Fibroblast of upper back skin (primary cell): Measurements from ENCODE around the gene MCC.

Experiments
- DNase-seq: peaks from one replicate; pipeline ENCODE4 v3.0.0-alpha.2; 2013

Gene MCC

DNA sequence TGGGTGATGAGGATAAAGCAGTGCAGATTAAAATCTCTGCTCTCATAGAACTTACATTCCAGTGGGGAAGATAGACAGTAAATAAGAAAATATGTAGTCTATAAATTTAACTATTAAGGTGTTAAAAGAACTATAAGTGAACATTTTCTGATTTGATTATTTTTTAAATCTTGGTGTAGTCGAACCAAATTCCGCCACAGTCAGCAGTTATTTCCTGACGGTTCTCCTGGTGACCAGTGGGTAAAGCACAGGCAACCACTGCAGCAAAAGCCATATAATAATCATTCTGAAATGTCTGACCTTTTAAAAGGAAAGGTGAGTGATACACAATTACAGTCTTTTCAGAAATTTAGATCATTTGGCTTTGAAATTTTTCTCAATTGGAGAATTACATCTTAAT is 484.5 kb downstream of the MCC start:
- no peak for DNase-seq

DNA sequence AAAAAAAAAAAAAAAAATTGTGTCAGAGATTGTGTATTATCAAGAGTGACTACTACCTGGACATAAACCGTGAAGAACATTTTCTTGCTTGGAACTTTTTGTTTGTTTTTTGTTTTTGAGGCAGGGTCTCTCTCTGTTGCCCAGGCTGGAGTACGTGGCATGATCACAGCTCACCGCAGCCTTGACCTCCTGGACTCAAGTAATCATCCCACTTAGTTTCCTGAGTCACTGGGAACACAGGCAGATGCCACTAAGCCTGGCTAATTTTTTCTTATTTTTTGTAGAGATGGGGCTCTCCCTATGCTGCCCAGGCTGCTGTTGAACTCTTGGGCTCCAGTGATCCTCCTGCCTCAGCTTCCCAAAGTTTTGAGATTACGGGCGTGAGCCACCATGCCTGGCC is 485.8 kb downstream of the MCC start:
- DNase-seq, result no peak

DNA sequence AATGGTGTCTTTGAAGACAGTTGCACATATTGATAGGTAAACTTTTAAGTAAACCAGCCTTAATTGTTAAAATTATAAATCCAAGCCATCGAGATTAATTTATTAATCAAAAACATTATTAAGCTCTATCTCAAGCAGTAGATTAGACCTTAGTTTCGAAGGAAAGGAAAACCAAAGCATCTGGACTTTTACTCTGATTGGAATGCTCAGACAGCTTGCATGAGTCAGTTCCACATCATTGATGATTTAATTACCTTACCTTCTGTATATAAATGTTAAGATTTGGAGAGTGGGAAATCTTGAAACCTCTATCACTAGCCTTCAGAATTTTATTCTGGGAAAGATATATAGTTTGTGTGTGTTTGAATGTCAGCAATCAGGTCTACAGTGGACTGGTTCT is 487.8 kb downstream of the MCC start:
- peak; percentile 25 for DNase-seq

DNA sequence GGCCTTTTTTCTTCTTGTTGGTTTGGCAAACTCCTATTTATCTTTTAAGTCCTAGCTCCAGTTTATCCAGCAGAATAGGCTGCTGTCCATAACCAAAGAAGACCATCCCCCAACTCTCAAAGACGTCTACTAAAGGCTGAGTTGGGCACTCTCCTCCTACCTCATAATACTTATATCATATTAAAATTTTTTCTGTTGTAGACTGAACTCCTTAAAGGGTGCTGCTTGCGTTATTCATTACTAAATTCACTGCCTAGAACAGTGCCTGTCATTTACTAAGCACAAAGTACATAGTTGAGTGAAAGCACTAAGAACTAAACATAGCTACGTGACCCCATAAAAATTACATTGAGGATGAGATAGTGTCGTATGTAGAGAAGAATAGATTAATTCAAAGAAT is 490.0 kb downstream of the MCC start:
- no peak for DNase-seq

DNA sequence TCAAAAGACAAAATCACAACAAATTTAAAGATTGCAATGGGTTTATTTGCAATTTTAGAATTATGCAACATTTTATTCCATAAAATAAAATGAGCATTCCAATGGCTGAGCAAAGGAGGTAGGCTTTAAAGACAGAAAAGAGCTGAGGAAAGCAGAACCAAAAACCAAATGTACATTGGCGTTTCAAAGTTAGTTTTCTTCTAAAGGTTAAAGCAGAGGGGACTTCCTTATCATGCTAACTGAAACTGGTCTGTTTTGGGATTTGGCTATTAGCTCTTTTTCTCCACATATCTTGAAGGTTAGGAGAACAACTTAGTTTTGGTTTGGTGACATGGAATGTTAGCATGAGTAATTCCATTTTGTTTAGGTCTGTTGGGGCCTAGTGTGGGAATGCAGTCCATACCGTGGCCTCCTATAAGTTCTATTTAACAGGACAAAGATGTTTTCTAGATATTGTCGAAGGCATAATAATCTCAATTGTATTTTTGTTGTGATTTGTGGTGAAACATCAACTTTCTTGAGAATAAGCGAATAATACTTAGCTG is 491.4 kb downstream of the MCC start:
- peak; percentile 41 for DNase-seq

DNA sequence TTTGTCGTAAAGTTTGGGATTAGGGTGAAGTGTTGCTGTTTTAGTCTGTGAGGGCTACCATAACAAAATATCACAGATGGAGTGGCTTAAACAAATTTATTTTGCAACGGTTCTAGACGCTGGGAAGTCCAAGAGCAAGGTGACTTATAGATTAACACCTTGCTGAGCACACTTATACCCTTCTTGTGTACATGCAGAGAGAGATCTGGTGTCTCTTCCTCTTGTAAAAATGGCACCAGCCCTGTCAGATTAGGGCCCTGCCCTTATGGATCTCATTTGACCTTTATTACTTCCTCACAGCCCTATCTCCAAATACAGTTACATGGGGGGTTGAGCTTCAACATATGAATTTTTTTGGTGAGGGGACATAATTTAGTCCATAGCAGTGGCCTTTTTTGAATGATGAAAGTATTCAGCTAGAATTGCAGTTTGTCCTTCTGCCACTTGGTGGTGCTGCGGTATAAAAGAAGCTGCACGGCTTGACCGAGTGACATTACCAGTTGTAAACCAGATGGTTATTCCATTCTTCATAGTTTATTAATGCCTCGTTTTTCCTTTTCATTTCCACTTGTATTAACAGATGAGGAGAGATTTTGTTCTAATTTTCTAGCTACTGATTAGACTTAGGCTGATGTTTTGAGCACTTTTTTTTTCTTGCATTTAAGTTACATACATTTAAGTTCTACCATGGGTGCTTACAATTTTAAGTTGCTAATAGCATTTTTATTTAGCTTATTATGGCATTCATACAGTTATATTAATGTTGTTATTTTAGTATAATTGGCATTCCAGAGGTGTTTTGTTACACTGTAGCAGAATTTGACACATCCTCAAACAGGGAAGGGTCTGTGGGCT is 492.3 kb downstream of the MCC start:
- peak; percentile 68 for DNase-seq

DNA sequence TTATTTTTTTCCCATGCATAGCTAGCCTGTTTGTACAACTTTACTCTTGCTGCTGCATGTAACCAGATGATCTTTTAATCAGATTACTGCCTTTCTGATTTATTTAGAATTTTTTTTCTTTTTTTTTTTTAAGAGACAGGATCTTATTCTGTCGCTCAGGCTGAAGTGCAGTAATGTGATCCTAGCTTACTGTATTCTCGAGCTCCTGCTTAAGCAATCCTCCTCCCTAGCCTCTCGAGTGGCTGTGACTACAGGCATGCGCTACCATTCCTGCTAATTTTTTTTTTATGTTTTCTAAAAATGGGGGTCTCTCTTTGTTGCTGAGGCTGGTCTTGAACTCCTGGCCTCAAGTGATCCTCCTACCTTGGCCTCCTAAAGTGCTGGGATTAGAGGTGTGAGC is 502.0 kb downstream of the MCC start:
- DNase-seq, result no peak

DNA sequence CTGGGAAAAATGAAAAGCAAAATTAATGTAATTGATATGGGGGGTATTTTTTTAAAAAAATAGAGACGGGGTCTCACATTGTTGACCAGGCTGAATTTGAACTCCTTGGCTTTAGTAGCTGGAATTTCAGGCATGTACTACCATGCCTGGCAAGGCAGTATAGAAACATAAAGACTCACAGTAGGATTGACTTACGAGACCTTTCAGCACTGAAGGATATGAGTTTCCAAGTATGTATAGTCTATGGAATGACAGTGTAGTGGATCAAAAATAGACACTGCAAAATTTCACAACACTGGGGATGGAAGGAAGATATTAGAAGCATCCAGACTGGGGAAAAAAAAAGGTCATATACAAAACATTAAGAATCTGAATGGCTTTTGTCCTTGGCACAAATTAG is 504.9 kb downstream of the MCC start:
- peak; percentile 61 for DNase-seq

DNA sequence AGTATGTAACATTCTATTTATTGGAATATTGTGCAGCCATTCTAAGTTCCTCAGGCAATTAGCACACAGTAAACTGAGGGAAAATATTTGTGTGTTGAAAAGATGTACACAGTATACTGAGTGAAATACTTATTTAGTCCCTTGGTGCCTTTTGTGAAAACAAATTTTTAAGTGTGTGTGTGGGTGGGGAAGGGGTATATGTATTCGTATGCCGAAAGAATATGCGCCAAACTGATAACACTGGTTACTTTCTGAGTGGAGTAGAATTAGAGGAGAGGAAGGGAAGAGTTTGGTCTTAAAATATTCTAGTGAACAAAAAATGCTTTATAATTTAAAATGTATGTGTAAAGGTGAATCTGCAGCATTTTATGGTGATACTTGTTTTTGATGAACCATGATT is 508.5 kb downstream of the MCC start:
- no peak for DNase-seq

DNA sequence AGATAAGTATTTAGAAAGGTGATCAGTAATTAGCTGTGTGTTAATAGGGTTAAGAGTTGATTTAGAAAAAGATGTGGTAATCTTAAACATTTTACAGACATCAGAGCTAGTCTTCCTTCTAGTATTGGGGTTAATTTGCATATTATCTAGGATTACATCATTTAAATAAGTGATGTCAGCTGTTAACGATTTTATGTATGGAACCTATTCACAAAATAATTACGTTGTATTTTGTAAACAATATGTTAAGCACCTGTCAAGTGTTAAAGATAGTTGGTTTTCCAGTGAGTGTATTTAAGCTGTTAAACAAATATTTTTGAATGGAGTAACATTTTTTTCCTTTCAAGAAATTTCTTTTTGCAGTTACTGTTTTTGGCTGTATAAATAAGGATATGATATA is 509.4 kb downstream of the MCC start:
- no peak for DNase-seq

DNA sequence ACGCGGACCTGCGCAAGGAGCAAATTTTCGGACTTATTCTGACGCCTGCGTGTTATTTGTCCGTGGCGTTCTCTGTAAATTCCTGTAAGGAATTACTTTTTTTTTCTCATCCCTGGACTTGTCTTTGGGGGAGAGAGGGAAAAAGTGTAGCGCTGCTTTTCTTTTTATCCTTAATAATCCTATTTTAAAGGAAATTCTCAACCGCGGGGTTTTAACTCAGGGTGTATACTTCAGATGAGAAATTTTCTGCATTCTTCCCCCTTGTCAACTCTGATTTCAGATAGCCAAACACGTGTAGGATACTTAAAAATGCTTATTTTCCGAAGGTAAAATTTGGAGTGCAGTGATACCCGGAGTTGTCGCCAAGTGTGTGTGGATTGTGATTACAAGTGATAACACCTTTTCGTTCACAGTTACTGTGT is 510.8 kb downstream of the MCC start:
- peak; percentile 8 for DNase-seq

DNA sequence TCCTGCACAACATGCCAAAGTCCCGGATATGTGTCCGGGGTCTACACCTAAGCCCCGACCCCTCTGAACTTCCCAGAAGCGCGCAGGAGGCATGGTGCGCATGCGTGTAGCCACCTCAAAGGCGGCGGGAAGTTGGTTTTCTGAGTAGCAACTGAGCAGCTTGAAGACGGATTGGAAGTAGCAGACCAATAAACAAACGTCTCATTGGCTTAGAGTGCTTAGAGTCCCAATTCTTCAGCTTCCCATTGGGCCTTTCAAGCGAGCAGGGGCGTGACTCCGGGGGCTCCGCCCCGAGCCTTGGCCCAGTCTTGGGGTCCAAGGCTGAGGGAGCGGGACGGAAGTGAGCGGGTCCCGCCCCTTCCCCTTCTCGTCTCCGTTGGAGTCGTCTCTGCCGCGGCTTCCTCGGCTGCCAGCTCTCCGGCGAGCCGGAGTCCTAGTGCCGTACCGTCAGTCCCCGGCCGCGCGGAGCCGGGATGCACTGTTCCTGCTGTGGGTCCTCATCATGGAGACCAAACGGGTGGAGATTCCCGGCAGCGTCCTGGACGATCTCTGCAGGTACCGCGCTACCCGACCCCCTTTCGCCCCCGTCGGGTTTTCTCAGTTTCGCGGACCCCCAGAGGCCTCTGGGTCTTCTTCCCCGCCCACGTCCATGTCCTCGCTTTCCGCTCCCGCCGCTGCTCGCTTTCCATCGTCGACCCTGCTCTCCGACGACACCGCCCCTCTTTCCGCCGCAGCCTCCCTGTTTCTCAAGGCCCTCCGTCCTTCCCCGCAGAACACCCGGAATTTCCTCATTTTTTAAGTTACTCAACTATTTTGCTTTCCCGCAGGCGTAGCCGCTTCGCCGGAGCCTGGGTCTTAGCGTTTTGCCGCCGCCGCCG is 511.6 kb downstream of the MCC start, which contains the start of gene DCP2:
DCP2 (plus strand) TSS at position 367 of the 878 bp plus-strand sequence; CDS start at position 503, 136 bp downstream.
- DNase-seq, result peak; percentile 99

DNA sequence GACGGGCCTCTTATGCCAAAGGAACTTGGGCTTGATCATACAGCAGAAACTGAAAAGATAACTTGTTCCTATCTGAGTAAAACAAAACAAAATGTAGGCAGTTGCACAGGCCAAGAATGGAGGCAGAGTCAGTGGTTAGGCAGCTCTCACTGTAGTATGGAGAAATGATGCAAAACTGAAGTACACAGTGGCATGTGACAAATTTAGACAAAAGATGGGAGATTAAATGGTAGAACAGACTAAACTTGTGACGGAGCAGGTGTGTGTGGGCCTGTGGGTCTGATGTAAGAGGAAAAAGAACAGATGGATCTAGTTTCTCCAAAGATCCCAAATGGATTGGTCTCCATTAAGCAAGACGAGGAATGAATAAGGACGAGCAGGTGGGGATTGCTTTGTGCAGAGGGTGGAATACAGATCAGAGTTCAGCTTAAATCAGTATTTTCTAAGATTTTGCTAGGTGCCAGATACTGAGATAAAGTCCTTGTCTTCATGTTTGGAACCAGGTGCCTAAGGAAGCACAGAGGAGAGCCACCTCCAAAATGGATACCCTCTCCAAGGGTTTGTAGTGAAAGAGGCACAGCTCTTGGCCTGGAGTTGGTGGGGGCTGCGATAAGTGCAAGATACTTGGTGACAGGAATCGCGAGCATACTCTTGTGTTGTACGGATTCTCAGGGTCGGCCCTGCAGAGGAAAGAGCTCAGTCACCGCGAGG is 512.4 kb downstream of the MCC start:
- no peak for DNase-seq

DNA sequence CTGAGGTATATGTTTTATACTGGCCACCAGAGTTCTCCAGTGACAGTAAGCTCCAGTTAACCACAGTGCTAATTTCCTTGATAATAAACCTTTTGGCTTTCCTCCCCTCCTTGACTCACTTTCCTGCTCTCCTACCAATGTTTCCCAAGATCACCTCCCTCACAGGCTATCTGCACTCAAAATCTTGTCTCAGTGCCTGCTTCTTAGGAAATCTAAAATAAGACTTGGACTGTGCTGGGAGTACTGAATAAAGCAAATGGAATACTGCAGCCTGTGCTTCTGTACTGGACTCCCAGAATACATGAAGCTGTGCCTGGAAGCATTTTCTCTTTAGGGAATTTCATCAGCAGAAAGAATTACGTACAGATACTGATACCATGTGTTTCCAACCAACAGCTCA is 513.4 kb downstream of the MCC start:
- DNase-seq, result no peak

DNA sequence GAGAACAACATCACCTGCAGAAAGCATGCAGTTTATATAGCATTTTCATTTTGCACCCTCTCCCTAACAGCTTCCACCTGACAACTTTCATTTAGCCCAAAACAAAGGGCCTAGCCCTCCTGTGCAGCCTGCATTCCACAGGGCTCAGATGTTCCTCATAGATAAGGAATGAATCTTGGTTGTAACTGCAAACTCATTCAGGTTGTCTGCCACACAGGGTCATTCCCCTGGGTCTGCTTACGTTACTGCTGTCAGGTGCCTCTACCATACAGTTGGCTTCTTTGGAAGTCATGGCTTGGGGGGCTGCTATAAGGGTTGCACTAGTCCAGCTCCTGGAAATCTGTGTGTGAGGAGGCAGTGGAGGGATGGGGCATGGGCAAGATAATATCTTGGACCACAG is 514.3 kb downstream of the MCC start:
- DNase-seq, result no peak

DNA sequence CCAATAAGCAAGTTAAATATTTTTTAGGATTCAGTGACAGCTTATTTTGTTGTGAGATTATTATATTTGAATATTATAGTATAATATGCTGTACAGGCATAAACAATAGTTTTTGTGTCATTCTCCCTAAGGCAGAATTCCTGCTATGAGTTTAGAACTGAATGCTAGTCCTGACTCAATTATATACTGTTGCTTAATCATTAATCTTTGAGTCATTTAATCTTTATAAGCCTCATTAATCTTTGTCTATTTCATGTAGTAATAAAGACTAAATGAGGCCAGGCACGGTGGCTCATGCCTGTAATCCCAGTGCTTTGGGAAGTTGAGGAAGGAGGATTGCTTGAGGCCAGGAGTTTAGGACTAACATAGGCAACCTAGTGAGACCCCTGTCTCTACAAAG is 515.2 kb downstream of the MCC start:
- DNase-seq, result no peak
